GM21447 (cell line): ENCODE results near the gene DUSP1.

ENCODE experiments used
- ATAC-seq: cut with Tn5 transposase; IDR thresholded peaks from one replicate; pipeline ENCODE4 v1.9.1; 2021; ENCODE audit not compliant: unreplicated experiment

DUSP1 gene

DNA sequence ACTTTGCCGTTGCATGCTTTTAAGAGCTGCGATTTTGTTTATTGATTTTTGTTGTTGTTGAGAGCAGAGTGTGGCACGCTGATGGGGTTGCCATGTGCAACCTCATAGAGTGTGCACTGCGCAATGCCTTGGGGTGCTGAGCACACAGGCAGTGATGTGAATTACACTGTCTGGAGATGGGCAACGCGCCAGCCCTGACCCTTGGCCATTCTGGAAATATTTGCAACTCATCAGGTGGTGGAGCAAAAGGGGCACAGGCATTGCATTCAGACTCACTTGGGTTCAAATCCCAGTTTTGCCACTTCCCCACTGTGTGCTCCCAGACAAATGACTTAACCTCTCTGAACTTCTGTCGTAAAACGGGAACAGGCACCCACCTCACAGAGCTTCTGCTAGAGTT lies 25.6 kb downstream of the DUSP1 start:
- ATAC-seq = no peak

DNA sequence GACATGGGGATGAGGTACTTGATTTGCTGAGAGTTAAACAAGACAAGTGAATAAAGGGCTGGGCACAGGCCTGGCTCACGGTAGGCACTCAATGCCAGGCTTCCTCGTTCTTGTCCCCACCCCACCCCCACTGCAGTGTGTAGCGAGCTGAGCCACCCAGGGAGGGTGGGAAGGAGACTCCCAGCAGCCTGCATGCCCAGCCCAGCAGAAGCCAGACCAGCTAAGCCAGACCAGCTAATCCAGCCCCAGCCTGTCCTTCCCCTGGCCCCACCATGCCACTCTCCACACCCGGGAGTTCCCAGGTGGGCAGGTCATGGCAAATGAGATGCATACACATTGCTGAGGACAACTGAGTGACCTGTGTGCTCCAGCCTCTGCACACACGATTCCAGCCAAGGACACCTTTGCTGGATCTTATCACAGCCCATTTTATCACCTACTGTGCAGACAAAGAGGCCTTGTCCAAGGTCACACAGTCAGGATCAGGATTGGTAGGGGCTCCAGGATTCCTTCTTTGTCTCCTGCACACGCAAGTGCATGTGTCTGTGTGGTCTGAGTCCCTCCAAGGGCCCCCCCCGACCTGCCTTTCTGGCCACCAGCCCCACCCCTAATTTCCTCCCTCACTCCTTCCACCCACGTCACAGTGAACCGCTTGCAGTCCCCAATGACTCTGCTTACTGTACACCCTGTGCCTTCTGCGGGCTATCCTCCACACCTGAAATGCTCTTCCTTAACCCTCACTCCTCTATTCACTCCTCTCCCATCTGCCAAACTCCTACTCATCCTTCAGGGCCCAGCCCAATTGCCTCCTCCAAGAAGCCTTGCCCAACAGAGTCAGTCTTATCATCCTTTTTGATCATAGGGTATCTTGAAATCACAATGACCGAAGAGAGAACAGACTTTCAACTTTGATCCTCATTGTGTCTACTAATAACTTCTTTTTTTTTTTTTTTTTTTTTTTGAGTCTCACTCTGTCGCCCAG lies 26.6 kb downstream of the DUSP1 start:
- no peak for ATAC-seq

DNA sequence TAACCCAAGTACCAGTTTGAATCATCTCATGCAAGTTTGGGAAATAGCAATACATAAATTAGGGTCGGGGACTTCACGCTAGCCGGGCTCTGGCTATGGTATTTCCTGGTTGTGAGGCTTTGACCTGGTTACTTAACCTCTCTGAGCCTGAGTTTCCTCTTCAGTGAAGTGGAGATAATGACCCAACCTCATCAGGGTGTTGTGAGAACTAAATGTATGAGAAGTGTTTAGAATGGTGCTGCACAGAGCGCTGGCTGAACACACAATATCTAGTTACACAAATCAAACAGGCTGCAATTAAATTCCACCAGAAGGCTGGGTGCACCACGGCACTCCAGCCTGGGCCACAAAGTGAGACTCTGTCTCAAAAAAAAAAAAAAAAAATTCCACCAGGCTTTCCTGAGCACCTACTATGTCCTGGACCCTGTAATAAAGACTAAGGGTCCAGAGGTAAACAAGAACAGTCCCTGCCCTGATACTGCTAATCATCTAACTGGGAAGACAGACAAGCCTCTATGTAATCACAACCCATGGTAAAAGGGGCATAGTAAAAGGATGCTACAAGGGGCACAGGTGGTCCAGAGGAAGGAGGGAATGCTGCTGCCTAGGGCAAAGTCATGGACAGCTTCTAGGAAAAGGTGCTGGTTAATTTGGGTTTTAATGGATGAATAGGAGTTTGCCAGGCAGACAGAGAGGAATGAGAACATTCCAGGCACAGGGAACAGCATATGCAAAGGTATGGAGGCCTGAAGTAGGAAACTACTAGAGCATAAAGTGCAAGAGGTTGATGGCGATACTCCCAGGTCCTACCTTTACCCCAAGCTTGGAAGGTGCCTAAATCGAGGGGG lies 27.7 kb downstream of the DUSP1 start:
- ATAC-seq = no peak

DNA sequence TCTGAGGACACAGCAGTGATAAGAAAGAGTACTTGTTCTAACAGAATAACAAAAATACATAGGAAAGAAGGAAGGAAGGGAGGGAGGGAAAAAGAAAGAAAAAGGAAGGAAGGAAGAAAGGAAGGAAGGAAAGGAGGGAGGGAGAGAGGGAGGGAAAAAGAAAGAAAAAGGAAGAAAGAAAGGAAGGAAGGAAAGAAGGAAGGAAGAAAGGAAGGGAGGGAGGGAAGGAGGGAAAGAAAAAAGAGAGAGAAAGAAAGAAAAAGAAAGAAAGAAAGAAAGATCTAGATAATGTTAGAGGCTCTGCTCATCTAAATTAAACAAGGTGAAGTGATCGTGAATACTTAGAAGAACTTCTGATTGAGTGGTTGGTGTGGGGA lies 29.8 kb downstream of the DUSP1 start:
- ATAC-seq = no peak

DNA sequence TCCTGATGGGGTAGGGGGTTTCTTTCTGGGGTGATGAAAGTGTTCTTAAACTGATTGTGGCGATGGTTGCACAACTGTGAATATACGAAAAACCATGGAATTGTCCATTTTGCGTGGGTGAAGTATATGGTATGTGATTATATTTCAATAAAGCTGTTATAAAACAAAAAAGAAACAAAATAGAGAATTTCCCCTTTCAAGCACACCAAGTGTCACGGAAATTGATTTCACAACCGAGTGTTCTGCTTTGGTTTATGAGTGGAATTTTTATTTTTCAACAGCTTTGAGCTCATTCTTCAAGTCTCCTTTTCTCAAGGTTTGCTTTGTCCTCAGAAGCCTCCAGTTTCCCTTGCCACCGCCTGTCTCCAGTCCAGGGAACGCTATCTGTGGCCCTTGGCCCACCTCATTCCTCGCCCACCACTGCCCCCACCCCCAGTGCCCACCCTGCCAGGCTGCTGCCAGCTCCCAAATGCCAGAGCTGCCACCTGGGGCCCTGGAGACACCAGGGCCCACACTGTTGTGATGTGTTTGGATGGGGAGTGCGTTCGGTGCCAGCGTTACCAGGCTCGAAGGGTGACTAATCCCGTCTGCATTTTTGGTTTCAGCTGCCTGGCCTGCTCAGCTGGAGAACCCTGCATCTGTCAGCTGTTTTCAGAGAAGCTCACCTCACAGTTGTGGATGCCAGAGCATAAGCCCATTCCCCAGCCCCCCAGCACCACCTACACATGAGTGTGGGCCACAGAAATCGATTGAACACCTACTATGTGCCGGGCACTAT lies 30.4 kb downstream of the DUSP1 start:
- no peak for ATAC-seq

DNA sequence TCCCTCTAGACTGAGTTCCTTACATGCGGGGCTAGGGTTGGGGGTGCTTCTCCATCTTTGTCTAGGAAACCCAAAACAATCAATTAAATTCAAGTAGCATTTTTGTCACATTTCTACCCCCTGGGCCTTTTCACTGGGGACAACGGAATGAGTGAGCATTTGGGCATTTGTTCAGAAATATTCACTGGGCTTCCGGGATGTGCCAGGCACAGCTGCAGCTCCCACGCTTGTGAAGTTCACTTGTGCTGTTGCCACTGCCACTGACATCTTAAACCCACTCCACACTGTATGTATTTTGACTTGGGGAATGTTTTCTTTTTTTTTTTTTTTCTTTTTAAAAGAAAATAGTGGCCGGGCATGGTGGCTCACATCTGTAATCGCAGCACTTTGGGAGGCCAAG lies 31.6 kb downstream of the DUSP1 start:
- ATAC-seq = no peak

DNA sequence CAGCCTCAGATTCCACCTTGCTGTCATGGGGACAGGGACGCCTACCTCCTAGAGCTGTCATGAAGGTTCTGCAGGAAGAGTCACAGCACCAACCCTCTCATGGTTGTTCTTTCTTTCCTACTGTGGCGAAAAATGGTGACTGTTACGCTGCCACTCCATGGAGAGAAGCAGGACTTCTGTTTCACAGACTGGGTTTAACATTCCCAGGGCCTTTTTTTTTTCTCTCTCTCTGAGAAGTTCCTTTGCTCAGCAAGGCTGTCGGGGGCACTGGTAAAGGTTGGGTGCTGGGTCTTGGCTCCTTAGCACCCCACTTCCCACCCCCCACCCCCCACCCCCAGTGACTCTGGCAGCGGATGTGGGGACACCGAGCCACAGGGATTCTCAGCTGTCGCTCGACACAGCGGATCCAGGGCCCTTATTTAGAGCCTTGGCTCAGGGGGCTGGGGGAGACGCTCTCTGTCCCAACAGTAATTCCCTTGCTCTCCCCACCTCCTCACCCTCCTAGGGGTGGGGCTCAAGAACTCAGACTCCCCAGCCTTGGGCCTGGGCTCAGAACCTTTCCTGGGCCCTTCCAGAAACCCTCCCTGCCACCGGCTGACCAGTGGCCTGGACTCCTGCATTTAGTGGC lies 34.4 kb downstream of the DUSP1 start:
- no peak for ATAC-seq

DNA sequence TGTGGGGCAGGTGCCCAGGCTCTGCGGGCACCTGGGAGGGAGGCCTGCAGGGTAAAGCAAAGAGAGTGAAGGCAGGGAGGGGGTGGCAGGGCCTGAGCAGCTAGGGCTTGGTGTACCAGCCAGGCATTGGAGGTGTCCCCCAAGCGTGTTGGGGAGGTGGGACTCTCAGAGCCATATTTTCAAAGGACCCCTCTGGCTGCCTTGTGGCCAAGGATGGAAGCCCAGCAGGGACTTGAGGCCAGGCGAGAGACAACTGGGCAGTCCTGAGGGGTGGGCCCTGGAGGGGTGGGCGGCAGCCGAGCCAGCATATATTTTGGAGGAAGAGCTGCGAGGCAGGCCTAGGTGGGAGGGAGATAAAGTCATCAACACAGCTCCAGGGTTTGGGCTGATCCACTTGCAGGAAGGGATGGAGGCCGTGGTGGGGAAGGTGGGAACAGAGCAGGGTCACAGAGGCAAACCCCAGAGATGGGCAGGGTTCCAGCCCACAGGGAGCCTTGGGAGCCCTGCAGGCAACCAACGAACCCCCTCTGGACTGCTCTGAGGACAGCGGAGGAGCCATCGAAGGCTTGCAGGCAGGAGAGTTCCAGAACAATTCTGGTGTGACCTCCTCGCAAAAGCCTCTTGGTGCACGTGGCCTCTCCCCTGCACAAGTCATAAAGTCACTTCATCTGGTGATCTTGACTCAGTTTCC lies 35.7 kb downstream of the DUSP1 start:
- ATAC-seq = no peak

DNA sequence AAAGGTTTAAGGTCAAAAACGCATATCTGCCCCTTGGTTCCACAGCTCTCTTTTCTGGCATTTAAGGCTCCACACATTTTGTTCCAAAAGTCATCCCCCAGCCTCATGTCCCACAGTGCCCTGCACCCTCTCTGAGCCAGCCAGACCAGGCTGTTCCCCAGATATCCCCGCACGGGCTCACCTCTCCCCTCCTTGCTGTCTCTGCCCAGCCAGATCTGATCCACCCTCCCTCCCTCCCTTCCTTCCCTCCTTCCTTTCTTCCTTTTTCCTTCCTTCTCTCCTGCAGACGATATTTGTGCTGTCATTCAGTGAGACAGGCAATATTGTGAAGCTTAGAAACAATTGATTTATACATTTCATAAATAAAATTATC lies 37.0 kb downstream of the DUSP1 start:
- no peak for ATAC-seq

DNA sequence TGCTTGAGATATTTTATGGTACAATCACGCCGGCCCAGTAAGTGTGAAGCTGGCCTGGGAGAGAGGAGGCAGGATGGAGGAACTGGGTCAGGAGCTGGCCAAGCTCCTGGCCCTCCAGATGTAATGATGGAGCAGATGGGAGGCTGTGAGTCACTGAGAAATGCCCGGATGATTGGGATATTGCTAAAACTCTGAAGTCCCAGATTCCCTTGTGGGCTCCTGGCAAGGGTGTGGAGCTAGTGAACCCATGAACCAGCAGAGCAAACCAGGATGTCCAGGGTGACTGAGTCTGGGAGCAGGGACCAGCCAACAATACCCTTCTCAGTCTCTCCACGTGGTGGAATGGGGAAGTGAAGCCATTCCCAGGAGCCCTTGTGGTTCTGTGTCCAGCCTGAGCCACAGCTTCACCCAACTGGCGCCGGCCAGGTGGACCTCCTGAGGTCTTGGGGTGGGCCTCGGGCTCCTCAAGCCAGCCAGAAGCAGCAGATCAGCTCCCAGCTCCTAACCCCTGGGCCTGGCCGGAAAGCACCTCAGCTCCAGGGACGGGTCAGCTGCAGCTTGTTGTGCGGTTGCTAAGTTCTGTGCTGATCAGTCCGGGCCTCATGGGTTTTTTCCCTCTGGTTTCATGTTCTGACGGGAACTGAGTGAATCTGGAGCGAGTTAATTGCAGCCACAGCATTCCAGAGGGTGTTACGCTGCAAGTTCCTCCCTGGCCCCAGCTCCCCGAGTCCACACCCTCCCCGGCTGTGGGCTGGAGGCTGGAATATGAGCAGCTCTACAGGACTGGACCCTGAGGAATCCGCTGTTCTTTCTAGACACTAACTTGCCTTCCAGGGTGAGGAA lies 37.6 kb downstream of the DUSP1 start:
- no peak for ATAC-seq

DNA sequence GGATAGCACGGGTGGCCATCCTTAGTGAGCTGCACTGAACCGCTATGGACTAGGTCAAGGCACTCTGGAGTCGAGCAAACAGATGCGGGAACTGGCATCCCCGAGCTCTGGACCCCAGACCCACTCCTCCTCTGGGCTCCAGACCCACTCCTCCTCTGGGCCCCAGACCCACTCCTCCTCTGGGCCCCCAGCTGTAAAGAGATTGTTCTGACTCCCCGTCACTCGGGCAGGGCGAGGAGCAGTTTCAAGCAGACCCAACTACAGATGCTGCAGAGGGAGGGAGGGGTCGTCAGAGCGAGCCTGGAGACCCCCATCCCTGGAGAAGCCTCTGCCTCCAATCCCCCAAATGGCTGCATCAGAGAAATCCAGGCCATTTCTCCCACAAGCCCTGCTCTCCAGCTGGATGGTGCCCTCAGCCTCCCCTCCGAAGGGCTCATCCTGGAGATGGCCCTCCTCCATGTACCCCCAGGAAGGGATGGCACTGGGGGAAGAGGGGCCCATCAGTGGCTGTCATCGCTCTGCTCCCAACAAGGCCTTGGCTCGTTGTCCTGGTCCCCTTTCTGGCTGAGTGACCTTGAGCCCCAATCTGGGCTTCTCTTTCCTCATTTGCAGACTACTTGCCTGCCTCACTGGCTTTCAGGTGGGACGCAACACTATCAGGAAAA lies 38.7 kb downstream of the DUSP1 start:
- ATAC-seq = no peak

DNA sequence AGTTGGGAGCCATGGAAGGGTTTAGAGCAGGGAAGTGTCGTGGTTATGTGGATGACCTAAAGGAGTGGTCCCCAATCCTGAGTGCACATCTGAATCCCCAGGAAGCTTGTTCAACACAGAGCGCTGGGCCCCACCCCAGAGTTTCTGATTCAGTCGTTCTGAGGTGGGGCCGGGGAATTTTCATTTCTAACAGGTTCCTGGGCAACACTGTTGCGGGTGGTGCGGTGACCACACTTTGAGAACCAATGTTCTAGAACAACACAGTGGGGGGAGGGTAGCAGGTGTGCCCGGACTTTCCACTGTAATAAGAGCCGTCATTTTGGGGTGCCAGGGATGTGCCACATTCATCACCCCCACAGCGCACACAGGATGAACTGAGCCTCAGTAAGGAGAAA lies 39.3 kb downstream of the DUSP1 start:
- no peak for ATAC-seq

DNA sequence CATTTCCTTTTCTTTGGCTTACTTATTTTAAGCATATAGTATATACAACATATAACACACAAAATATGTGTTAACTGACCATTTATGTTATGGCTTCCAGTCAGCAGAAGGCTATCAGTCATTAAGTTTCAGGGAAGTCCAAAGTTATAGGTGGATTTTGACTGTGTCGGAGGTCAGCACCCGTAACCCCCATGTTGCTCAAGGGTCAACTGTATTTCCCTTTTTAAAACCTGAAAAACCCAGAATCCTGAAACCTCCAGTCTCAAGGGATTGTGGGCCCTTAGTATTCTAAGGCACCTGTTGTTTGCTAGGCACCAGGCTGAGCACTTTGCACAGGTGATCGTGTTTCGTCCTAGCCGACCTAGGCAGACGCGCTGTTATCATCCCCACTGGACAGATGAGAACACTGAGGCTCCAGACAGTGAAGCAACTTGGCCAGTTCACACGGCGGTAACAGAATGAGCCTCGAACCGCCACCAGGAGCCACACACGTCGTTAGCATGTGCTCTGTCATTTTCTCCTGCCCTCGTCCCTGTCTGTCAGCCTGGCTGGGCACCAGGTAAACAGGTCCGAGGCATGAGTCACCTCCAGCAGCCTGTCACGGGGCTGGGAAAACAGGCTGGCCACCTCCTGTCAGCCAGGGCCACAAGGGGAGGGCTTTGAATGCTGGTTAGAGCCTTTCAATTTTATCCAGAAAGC lies 39.9 kb downstream of the DUSP1 start:
- ATAC-seq = no peak

DNA sequence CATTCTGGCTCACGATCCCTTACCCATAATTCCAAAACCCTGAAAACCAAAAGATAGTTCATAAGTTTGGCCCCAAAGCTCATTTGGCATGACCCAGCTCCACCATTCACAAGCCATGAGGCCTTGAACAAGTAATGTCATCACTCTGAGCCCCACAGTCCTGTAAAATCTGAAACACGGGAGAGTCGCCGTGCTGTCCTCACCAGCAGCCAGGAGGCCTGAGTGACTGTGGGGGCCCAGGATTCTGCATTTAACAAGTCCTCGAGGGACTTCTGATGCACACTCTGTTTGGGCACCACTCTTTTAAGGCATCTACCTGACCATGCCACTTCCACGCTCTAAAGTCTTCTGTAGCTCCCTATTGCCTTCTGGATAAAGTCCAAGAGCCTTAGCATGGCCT lies 40.8 kb downstream of the DUSP1 start:
- no peak for ATAC-seq

DNA sequence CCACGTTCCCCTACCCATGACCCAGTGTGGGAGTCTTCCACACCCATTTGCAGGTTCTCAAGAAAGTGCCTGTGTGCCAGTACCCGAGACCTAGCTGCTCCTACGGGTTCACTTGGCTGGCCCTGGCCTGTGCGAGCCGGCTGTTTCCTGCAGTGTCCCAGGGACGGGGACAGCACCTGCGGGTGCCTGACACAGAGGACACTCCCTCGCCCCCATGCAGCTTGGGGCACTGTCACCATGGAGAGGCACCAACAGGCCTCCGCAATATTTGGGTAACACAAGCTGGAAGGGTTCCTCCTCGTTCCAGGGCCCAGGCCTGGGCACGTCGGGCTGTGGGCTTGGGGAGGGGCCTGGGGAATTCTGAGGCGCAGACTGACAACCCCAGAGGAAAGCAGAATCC lies 41.4 kb downstream of the DUSP1 start:
- ATAC-seq = no peak

DNA sequence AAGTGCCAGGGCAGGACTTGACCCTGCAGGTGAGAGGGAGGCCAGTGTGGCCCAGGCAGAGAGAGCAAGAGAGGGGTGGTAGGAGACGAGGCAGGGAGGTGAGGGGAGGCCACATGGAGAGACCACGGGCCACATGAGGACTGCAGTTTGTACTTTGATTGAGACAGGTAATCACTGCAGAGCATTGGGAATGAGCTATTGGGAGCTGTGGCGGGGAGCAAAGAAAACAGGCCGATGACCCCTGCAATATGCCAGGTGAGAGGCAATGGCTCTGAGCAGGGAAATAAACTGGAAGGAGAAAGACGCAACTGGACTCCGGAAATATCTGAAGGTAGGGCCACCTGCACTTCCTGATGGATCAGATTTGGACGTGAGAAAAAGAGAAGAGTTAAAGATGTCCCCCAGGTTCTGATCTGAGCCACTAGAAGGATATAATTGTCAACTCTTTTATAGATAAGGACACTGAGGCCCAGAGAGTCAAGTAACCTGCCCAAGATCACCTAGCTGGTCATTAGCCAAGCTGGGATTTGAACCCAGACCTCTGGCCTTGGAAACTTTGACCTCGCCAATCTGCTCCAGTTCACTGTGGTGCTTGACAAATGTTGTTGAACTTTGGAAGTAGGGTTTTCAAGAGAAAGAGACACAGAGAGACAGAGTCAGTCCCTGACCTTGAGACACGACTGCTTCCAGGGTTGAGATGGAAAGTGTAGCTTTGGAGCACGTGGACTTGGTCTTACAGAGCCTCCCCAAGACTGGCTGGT lies 42.3 kb downstream of the DUSP1 start:
- no peak for ATAC-seq

DNA sequence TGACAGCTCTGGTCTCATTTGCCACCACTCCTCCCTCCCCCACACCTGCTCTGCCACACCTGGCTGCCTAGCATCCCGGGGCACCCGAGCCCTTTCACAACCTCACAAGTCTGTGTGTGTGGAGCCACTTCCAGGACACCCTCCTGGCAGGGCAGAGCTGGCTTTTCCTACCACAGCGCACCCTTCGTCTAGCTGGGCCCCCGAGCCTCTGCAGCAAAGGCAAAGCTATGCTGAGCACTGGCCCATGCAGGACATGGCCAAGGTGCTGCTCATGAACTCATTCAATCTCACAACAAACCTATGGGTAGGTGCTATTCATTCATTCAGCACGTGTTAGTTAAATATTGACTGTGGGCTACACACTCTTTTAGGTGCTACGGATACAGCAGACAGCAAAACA lies 43.4 kb downstream of the DUSP1 start:
- no peak for ATAC-seq

DNA sequence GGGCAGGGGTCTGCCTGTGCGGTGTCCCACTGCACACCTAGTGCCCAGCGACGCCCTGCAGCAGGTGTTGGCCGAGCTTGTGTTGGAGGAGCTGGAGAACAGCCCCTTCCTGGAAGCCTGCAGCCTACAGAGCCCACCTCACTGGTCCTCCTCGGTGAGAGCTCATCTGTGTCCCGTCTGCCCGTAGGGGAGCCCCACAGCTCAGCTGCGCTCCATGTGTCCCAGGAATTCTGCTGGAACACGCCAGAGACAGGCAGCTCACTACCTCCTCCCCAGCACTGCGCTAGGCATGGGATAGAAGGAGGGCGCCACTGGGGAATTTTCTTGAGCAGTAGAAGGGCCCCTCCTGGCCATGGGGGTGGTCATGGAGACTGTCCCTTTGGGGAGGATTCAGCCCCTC lies 44.0 kb downstream of the DUSP1 start:
- no peak for ATAC-seq
